GM19025 (cell line): ENCODE measurements around the gene CHMP1A.

Experiments
- ATAC-seq: cut with Tn5 transposase; IDR thresholded peaks from one replicate; pipeline ENCODE4 v1.9.1; 2021; ENCODE audit warnings: mild to moderate bottlenecking, low read depth, moderate library complexity; ENCODE audit not compliant: unreplicated experiment

Gene CHMP1A

GRCh38 chr16:89629827-89630610 is 27.5 kb downstream of the CHMP1A start:
- no peak for ATAC-seq

- no peak for ATAC-seq
Measured at GRCh38 chr16:89624777-89625761, 32.4 kb downstream of the CHMP1A start.

GRCh38 chr16:89623511-89624261 is 33.8 kb downstream of the CHMP1A start:
- ATAC-seq = no peak

- no peak for ATAC-seq
Measured at GRCh38 chr16:89621698-89622409, 35.7 kb downstream of the CHMP1A start.

- ATAC-seq = no peak
Measured at GRCh38 chr16:89621136-89621697, 36.3 kb downstream of the CHMP1A start.

- ATAC-seq = no peak
Measured at GRCh38 chr16:89620406-89620841, 37.1 kb downstream of the CHMP1A start.

GRCh38 chr16:89619840-89620239 is 37.7 kb downstream of the CHMP1A start:
- no peak for ATAC-seq

- ATAC-seq = no peak
Measured at GRCh38 chr16:89618109-89618998, 39.2 kb downstream of the CHMP1A start.

GRCh38 chr16:89617036-89617435 is 40.5 kb downstream of the CHMP1A start:
- no peak for ATAC-seq

GRCh38 chr16:89616623-89617022 is 40.9 kb downstream of the CHMP1A start:
- ATAC-seq = no peak

GRCh38 chr16:89615596-89616090 is 41.9 kb downstream of the CHMP1A start:
- no peak for ATAC-seq

GRCh38 chr16:89615176-89615575 is 42.3 kb downstream of the CHMP1A start:
- no peak for ATAC-seq

- no peak for ATAC-seq
Measured at GRCh38 chr16:89613954-89614459, 43.5 kb downstream of the CHMP1A start.

GRCh38 chr16:89613231-89613953 is 44.1 kb downstream of the CHMP1A start, which contains the start of gene DPEP1:
Gene DPEP1, plus strand, starts transcription at chr16:89613642. Its CDS starts 16,769 bp downstream, at chr16:89630411.
- ATAC-seq = no peak

- ATAC-seq = no peak
Measured at GRCh38 chr16:89612415-89613166, 44.9 kb downstream of the CHMP1A start.

GRCh38 chr16:89610108-89610453 is 47.4 kb downstream of the CHMP1A start:
- no peak for ATAC-seq
